Measurements from ENCODE around the gene EXOC1.

DNA sequence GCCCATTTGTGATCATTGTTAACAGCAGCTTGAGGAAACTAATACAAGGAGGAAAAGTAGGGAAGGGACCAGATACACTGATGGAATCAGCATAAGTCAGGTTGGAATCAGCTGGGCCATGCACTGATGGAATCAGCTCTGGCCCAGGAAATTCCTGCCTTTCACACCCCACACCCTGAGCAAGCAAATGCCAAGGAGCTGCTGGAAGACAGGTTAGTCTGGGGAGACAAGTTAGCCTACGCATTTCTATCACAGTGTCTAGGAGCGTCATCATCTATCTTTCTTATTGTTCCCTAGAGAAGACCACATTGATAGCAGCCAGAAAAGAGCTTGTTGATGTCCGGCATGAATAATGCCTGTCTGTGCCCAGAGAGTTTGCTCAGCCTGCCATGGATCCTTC, 79.1 kb downstream of the EXOC1 start:
- TF ChIP-seq, protein P1, sequence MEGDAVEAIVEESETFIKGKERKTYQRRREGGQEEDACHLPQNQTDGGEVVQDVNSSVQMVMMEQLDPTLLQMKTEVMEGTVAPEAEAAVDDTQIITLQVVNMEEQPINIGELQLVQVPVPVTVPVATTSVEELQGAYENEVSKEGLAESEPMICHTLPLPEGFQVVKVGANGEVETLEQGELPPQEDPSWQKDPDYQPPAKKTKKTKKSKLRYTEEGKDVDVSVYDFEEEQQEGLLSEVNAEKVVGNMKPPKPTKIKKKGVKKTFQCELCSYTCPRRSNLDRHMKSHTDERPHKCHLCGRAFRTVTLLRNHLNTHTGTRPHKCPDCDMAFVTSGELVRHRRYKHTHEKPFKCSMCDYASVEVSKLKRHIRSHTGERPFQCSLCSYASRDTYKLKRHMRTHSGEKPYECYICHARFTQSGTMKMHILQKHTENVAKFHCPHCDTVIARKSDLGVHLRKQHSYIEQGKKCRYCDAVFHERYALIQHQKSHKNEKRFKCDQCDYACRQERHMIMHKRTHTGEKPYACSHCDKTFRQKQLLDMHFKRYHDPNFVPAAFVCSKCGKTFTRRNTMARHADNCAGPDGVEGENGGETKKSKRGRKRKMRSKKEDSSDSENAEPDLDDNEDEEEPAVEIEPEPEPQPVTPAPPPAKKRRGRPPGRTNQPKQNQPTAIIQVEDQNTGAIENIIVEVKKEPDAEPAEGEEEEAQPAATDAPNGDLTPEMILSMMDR (conservative IDR thresholded peaks at IDR 0.05 in 1 of 2, IDR thresholded peaks at IDR 0.05 in 1 of 2; ENCODE audit: extremely low read depth in 1 of 2, insufficient read depth in 1 of 2, low read depth in 1 of 2, low read length in 2 of 2), result no peak
- no peak for TF ChIP-seq EZH2 (IDR thresholded peaks at IDR 0.05; ENCODE audit: borderline replicate concordance, low read length)

All from mammary epithelial cell (primary cell).